Colonic mucosa (tissue), 4 donors: ENCODE results near the gene SIRT7. TPM values are rescaled to one million over a fixed set of nuclear protein-coding genes. Genes with fewer than 3 reads are reported as not detected.

Experiments
- DNase-seq: peaks from one replicate; pipeline ENCODE4 v3.0.0-alpha.2; 2020
- H3K27ac ChIP-seq: fragments of 200-600 bp; one replicate; pipeline ENCODE4 v1.8.0; 2021
- H3K27me3 ChIP-seq: fragments of 200-600 bp; one replicate; pipeline ENCODE4 v1.8.0; 2021
- H3K36me3 ChIP-seq: fragments of 200-600 bp; one replicate; pipeline ENCODE4 v1.8.0; 2021
- H3K4me1 ChIP-seq: fragments of 200-600 bp; one replicate; pipeline ENCODE4 v1.8.0; 2021; ENCODE audit warnings: mild to moderate bottlenecking
- H3K4me3 ChIP-seq: fragments of 200-600 bp; one replicate; pipeline ENCODE4 v1.8.0; 2021
- H3K9ac ChIP-seq, 2 donors: one replicate each; pipeline ENCODE4 v1.7.0; 2013; ENCODE audit warnings: control low read depth in 2 of 2, low read depth in 2 of 2, low read length in 2 of 2
- H3K9me3 ChIP-seq: fragments of 200-600 bp; one replicate; pipeline ENCODE4 v1.8.0; 2021
- intact Hi-C: fragments of 100-400 bp; cut with DNase I; formaldehyde crosslinking; loops from one replicate; pipeline ENCODE4 v1.14.1; 2022
- total RNA-seq, 2 donors: library from RNA; stranded (reverse); fragmentation: NEBNext Ultra II Directional in 1 of 2; extraction: Animal tissue kit (Norgen Biotek cat#: 25700) in 1 of 2; gene quantifications; one replicate each; pipeline ENCODE4 v1.2.1, GENCODE V29; 2021
- TF ChIP-seq, protein P1 (sequence below): fragments of 200-600 bp; IDR thresholded peaks from one replicate; pipeline ENCODE4 v1.8.0; 2022; ENCODE audit warnings: antibody characterized with exemption, mild to moderate bottlenecking
- donor health status: healthy.
- donor health status: DM: no; HTN: no; CAD: no.
- donor health status: DM: no; HTN: no; CAD: no.

Gene SIRT7
- total RNA-seq, 2 donors from 2014 or later: 43.3 to 81.9 TPM

DNA sequence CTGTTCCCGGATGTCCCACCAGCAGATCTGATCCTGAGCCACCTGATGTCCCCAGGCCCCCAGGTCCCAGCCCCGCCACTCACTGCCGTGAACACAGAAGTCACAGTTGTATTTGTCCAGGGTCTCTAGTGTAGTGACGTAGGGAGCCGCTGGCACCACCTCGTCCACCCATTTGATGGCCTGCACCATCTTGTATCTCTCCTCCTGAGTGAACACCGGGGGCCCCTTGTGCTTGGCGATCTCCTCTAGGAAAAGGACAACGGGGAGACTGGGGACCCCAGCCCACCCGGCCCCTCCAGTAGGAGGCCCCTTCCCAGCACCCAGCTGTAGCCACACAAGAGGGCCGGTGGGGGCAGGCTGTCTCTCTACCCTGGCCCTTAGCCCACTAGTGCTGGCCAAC lies 9.2 kb downstream of the SIRT7 start:
- H3K27me3 ChIP-seq: no peaks in the 10 kb centered on the region
- TF ChIP-seq, protein P1, sequence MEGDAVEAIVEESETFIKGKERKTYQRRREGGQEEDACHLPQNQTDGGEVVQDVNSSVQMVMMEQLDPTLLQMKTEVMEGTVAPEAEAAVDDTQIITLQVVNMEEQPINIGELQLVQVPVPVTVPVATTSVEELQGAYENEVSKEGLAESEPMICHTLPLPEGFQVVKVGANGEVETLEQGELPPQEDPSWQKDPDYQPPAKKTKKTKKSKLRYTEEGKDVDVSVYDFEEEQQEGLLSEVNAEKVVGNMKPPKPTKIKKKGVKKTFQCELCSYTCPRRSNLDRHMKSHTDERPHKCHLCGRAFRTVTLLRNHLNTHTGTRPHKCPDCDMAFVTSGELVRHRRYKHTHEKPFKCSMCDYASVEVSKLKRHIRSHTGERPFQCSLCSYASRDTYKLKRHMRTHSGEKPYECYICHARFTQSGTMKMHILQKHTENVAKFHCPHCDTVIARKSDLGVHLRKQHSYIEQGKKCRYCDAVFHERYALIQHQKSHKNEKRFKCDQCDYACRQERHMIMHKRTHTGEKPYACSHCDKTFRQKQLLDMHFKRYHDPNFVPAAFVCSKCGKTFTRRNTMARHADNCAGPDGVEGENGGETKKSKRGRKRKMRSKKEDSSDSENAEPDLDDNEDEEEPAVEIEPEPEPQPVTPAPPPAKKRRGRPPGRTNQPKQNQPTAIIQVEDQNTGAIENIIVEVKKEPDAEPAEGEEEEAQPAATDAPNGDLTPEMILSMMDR: no peak
- no peak overlapping the region for H3K27ac ChIP-seq
- DNase-seq: no peak
- peaks cover 6% of the 10 kb centered on the region for H3K36me3 ChIP-seq
- H3K4me3 ChIP-seq: no peak overlapping the region
- no peak overlapping the region for H3K9ac ChIP-seq
- intact Hi-C loops: no loop called here
- no peaks in the 10 kb centered on the region for H3K9me3 ChIP-seq
- H3K4me1 ChIP-seq: no peaks in the 10 kb centered on the region

DNA sequence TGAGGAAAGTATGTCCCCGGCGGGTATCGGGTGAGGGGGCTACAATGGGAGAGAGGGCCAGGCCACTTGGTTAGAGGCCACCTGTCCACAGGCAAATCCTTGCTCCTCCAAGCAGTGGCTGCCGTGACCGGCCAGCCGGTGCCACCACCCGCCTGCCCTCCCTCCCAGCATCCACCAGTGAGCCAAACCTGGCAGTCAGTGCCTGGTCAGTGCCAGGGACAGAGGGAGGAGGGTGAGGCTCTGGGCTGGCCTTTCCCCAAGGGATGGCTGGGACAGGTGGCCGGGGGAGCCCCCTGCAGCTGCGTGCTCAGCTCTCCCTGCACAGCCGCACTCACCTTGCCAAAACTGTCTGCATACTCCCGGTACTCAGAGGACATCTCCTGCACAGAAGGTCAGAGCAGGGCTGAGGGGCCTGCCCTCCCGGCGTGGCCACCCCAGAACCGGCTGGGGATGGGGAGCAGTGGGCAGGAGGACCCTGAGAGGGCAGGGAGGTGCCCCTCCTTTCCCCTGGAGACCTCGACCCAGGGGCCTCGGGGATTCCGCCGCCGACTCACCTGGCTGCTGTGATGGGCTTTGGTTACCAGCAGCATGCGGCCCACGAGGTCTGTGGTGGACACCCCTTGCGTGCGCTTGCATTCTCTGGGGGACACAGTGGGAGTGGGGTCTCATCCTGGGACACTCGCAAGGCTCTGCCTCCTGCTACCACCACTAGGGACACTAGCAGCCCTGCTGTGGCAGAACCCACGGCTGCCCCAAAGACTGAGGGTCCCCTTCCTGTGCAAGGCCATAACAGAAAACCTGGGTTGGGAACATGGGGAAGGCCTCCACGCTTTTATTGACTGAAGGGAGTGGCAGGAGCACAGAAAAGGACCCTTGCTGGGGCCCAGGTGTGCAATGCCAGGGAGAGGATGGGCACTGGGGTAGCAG lies 10.5 kb downstream of the SIRT7 start:
- Histone ChIP-seq H3K9ac (no peak overlapping the region), H3K27me3 (no peaks in the 10 kb centered on the region), H3K36me3 (no peaks in the 10 kb centered on the region), H3K9me3 (no peaks in the 10 kb centered on the region), H3K4me3 (no peak overlapping the region), H3K27ac (no peak overlapping the region), H3K4me1 (no peaks in the 10 kb centered on the region)
- no peak for DNase-seq
- intact Hi-C loops: no loop called here
- TF ChIP-seq, protein P1: no peak

DNA sequence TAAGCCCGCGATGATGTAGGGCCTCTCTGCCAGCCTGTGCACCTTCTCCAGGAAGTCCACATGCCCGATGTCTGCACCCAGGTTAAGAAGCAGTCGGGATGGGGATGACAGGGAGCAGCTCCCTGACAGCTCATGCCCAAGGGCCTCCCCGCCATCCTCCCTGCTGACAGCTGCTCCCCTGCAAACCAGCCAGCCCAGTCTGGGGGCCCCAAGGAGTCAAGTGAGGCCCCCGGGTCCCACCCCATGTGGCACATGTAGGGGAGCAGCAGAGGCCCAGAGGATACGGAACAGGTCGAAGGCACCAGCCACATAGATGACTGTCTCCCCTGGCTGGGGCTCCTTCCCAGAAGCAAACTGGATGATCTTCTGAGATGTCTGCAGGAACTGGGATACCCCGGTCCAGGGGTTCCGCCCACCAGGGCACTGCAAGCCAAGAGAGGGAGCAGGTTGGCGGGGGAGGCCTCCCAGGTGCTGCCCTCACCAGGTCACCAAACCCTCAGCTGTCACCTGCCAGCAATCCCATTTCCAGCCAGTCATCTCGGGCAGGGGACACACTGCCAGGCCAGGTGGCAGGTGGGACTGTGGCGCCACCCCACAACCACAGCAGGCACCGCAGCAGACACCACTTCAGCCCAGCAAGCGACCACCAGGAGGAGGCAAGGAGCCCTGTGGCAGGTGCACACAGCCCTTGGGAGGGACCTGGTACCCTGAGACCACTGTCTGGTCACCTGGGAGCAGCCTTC lies 11.3 kb downstream of the SIRT7 start:
- no peak overlapping the region for H3K4me3 ChIP-seq

DNA sequence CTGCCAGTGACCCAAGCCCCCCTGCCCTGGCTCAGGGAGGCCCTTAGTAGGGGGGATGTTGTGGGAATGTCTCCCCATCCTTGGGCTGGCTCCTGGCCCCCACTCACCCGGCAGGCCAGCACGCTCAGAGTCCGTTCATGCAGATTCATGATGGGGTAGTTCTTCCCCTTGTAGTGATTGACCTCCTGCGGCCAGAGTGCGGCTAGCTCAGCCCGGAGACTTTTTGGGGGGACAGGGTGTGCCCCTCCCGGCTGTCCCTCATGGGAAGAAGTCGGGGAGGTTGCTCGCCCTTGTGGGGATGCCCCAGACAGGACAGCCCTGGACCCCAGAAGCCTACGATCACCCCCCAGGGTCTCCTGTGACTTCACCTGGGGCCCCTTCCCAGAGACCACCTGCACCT lies 12.0 kb downstream of the SIRT7 start:
- no peaks in the 10 kb centered on the region for H3K4me1 ChIP-seq
- TF ChIP-seq, protein P1: no peak
- H3K27ac ChIP-seq: no peak overlapping the region
- intact Hi-C loops: no loop called here
- no peak overlapping the region for H3K9ac ChIP-seq
- H3K9me3 ChIP-seq: no peaks in the 10 kb centered on the region
- DNase-seq: no peak
- no peaks in the 10 kb centered on the region for H3K36me3 ChIP-seq
- H3K27me3 ChIP-seq: peaks cover 4% of the 10 kb centered on the region
- no peak overlapping the region for H3K4me3 ChIP-seq

More for the DNA sequence above, 11.3 kb downstream of the SIRT7 start:
- Histone ChIP-seq H3K9ac (no peak overlapping the region), H3K27me3 (peaks cover 3% of the 10 kb centered on the region), H3K4me1 (no peaks in the 10 kb centered on the region), H3K27ac (no peak overlapping the region), H3K9me3 (no peaks in the 10 kb centered on the region), H3K36me3 (no peaks in the 10 kb centered on the region)
- DNase-seq: no peak
- TF ChIP-seq, protein P1: no peak
- intact Hi-C loops: no loop called here

DNA sequence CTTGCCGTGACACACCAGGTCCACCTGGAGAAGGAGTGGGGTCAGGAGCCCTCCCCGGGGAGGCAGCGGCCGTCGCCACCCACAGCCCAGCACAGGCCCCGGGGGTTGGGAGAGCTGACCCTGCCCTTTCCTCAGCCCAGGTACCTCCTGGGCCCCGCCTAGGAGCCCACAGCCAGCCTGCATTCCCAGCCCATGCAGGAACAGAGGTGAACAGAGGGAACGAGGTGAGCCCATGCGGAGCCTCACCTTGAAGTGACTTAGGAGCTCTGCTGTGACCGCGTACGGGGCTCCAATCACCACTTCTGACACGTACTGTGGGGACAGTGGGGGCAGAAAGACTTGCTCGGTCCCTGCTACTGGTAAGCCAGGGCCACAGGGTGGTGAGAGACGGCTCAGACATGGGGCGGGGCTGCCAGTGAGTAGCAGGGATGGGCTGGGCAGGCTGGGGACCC lies 12.5 kb downstream of the SIRT7 start:
- no peaks in the 10 kb centered on the region for H3K9me3 ChIP-seq
- H3K27me3 ChIP-seq: peaks cover 4% of the 10 kb centered on the region
- intact Hi-C loops: no loop called here
- no peak overlapping the region for H3K4me3 ChIP-seq
- no peaks in the 10 kb centered on the region for H3K36me3 ChIP-seq
- H3K27ac ChIP-seq: no peak overlapping the region
- H3K4me1 ChIP-seq: no peaks in the 10 kb centered on the region
- H3K9ac ChIP-seq: no peak overlapping the region
- DNase-seq: no peak
- TF ChIP-seq, protein P1: no peak
